ENCODE measurements around the gene FEM1B.

GRCh38 chr15:68239025-68239424 is 38.5 kb upstream of the FEM1B start:
- TF ChIP-seq CTCF (IDR thresholded peaks at IDR 0.05) = no peak
- TF ChIP-seq POLR2A (IDR thresholded peaks at IDR 0.05) = no peak

Data from sigmoid colon (tissue), 3 donors.